HG02763 (cell line): Measurements from ENCODE around the gene CELF2.

Experiments
- ATAC-seq: cut with Tn5 transposase; IDR thresholded peaks from one replicate; pipeline ENCODE4 v1.9.1; 2021; ENCODE audit warnings: mild to moderate bottlenecking, moderate library complexity; ENCODE audit not compliant: unreplicated experiment

The CELF2 gene

DNA sequence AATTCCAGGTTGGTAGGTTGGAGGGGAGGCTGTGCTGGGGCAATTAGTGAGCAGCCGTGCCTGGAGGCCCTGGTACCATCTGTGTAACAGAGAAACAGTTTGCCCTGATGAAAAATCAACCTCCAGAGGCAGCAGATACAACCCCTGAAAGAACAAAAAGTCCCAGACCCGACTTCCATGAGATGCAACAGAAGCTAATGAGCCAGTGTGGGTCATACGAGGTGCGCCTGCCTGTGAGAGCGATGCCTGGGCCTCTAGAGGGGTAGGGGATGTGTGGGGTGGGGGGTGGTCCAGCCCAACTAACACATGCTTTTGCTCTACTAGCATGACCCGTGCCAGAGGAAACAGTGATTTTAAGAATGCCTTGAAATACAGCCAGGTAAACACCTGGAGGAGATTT lies 39.3 kb downstream of the CELF2 start:
- ATAC-seq: no peak

DNA sequence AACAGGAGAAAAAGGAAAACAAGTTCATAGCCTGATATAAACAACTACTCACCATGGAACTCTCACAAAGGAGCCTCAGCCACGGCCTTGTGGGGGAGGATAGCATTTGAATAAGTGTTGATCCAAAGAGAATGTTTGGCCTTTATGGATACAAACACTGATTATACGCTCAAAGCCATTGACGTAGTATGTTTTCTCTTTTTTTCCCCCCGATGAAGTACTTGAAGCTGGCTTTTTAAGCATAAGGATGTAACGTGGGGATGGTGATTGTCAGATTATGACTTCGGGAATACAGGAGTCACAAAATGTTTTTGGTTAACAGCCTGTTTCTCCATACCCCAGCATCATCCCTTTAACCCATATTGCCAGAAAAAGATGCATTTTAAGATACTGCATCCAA lies 39.8 kb downstream of the CELF2 start:
- no peak for ATAC-seq

DNA sequence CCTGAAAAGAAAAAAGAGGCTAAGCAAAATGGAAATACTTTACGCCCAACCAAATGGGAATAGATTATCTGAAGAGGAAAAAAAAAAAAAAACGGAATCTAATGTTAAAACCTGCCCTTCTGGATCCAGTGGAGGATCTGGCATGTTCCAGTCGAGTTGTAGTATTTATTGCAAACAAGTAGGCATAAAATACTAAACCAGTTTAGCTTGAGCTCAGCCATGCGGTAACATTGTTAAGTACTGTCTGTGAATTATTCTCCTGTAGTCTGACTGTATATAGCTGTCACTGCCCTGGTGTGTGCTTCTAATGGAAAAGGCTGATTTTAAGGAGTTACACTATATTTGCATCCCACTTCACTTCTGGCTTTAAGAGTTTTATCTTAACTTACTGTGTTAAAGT lies 40.3 kb downstream of the CELF2 start:
- no peak for ATAC-seq

DNA sequence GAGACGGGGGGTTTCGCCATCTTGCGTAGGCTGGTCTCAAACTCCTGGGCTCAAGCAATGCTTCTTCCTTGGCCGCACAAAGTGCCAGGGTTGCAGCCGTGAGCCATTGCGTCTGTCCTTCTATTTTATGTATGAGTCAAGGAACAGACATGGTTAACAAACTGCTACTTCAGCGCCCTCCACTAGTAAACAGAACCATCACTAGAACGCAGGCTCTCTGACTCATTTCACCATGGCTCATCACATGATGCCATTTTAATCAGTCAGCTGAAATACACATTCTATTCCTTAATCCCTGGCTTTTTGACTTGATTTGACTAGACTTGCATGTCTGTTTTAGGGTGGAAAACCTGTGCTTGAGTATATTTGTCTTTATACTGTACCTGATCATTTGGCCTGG lies 41.3 kb downstream of the CELF2 start:
- no peak for ATAC-seq

GRCh38 chr10:11063856-11064255 lies 46.2 kb downstream of the CELF2 start:
- no peak for ATAC-seq

DNA sequence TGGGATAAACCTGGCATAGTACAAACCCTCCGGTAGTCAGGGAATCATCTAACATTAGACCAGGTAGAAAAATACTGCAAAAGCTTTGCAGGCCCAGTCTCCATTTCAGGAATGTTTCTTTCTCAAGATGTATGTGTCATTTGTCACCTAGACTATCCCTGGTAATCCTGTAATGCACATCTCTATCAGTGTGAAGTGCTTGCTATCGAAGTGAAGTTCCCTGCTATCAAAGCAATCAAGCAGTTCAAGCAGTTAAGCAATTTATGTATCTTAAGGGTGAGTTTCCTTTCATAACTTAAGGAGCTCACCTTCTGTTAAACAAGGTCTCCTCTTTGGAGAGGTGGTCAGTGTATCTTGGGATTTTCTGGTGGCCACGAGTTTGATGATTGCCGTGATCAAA lies 47.2 kb downstream of the CELF2 start:
- ATAC-seq: no peak

GRCh38 chr10:11065567-11065966 lies 47.9 kb downstream of the CELF2 start:
- ATAC-seq: no peak

DNA sequence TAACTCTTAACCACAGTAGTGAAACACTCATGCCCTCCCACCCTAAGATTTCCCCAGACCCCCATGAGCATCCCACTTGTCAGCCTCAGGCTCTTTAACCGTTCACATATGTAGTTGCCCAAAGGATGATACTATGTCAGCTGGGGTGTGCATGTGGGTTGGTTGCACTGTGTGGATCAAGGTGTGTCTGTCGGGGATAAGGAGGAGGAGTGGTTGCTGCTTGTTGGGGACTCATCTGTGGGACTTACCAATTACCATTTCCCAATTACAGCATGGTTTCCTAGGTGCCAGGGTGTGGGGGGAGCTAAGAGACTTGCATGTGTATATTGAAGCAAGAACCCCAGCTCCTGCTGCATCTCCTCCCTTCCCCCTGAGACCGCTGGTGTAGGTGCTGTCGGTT lies 48.8 kb downstream of the CELF2 start:
- no peak for ATAC-seq

- ATAC-seq: no peak
These were observed 51.4 kb downstream of the CELF2 start for GRCh38 chr10:11068861-11069633.

DNA sequence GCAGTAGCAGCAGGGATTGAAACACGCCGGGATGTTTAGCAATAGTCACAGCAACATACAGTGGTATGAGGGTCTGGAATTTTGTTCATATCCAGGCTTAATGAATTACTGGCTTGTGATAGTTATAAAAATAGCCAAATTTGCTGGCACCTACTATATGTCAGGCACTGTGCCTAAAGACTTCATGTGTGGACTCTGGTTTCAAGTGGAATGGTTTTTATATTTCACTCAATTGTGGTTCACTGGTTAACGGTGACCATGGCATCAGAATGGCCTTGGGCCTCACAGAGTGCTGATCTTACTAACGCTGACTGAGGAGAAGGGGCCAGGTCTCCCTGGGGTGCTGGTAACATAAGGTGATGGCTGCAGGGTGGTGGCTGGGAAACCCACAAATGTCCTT lies 55.7 kb downstream of the CELF2 start:
- no peak for ATAC-seq

- peak; percentile 74 for ATAC-seq
These were observed 57.0 kb downstream of the CELF2 start for GRCh38 chr10:11074536-11075267.

DNA sequence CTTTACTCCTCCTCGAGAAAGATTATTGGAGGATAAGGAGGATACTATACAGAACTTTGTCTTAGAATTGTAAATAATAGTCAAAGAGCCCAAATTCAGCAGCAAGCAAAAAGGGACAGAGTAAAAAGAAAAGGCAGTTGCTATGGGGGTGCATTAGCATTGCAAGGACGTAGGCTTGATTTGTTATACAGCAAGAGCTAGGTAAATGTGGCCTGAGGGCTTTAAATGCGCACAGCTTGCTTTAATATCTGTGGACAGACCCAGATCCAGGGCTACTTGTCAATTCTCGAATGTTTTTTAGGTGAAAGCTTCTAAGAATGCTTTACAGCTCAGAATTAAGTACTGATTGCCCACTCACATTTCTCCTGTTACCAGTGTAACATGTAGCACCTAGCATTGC lies 58.5 kb downstream of the CELF2 start:
- ATAC-seq: no peak

GRCh38 chr10:11080564-11080984 lies 62.9 kb downstream of the CELF2 start:
- ATAC-seq: no peak

GRCh38 chr10:11081408-11081807 lies 63.7 kb downstream of the CELF2 start:
- no peak for ATAC-seq

GRCh38 chr10:11082526-11082925 lies 64.9 kb downstream of the CELF2 start:
- no peak for ATAC-seq

GRCh38 chr10:11083051-11083450 lies 65.4 kb downstream of the CELF2 start:
- ATAC-seq: no peak

- ATAC-seq: no peak
These were observed 67.9 kb downstream of the CELF2 start for GRCh38 chr10:11085545-11085944.

DNA sequence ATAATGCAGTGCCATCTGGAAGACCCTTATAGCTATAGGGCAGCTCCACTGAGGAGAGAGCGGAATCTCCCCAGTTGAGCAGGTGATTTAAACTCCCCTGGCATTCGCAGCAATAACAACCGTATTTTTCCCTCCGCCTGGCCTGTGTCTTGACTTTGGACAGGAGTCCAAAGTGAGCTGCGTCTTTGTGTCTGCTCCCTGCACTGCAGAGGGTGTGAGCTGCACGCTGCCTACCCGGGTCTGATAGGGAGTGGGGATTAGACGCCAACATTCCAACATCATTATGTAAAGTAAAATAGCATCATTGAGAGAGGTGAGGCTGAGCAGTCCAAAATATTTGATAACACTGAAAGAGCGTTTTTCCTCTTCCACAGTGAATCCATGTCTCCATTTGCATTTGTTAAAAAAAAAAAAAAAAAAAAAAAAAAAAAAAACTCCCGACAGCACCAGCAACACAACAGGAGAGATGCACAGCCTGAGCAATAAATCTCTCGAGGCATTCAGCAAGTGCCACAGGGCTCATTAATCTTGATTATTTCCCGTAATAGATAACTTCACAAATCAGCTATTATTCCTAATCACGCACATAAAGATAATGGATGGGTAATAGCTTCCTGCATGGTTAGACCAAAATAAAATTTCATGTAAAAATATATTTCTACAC lies 68.6 kb downstream of the CELF2 start:
- no peak for ATAC-seq

GRCh38 chr10:11087372-11087771 lies 69.7 kb downstream of the CELF2 start:
- ATAC-seq: no peak

DNA sequence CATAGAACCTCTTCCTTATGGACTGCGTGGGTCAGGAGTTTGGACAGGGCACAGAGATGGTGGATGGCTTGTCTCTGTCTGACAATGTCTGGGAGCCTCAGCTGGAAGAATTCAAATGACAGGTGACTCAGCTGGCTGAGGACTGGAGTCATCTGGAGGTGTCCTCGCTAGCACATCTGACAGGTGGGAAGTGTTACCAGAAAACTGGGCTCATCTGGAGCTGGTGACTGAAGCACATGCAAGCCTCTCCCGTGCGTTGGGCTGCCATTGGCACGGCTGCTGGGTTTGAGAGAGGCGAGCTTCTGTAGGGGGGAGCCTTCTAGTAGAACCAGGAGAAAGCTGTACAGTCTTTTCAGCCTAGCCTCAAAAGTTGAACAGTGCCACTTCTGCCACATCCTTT lies 71.0 kb downstream of the CELF2 start:
- ATAC-seq: no peak

DNA sequence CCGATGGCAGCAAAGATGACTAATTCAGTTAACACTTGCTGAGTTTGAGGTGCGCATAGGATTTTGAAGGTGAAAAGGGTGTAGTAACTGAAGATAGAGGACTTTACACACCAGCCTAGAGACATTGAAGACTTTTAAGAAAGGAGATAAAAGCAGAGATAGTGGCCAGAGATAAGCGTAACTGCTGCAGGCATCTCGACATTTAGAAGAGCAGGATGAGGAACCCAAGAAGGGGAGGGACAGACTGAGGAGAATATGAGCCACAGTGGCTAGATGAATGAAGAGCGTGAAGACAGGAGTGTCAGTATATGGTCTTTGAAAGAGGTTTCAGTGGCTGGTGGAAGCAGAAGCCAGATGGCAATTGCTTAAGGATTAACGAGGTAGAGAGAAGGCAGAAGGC lies 71.6 kb downstream of the CELF2 start:
- ATAC-seq: no peak

DNA sequence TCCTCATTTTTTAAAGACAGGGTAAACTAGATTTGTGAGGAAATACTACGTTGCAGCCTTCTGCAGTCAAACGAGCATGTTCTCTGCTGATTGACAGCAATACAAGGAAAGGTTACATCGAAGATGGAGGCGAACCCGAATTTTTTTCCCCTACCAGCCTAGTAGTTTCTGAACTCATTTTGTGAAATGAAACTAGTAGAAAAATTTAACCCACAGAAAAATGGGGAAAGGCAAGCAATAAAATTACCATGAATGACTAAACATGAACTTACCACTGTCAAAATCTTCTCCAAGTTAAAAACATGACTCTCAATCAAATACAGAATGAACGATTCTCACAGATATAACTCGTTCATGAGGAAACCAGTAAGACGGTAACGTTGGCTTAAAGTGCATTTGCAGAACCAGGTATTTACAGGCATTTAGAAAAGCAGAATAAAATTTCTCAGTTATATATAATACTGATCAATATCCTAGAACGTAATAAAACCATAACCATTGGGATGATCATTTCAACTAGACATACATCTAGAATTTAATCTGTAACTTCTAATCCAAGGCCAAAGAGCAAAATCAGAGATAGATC lies 73.9 kb downstream of the CELF2 start:
- no peak for ATAC-seq
